Neuron (in vitro differentiated cells): ENCODE measurements around the gene FAM234B.

Experiments
- H2AFZ ChIP-seq: one replicate; pipeline ENCODE4 v1.6.1; 2013; ENCODE audit warnings: low read depth, mild to moderate bottlenecking, inconsistent platforms, low read length, moderate library complexity
- H3K27me3 ChIP-seq: one replicate; pipeline ENCODE4 v1.6.1; 2013; ENCODE audit warnings: low read length; ENCODE audit not compliant: insufficient read depth
- H3K36me3 ChIP-seq: one replicate; pipeline ENCODE4 v1.6.1; 2013; ENCODE audit warnings: low read length; ENCODE audit not compliant: insufficient read depth
- H3K4me1 ChIP-seq: one replicate; pipeline ENCODE4 v1.6.1; 2013; ENCODE audit warnings: low read length; ENCODE audit not compliant: insufficient read depth
- H3K4me3 ChIP-seq: 2 replicates; pipeline ENCODE4 v1.5.1; 2013; ENCODE audit warnings: mild to moderate bottlenecking, low read length, moderate library complexity
- H3K9me3 ChIP-seq: one replicate; pipeline ENCODE4 v1.6.1; 2013; ENCODE audit warnings: low read length

FAM234B gene

GRCh38 chr12:13002301-13003097 is 41.7 kb upstream of the FAM234B start:
- no peak overlapping the region for H3K4me3 ChIP-seq

DNA sequence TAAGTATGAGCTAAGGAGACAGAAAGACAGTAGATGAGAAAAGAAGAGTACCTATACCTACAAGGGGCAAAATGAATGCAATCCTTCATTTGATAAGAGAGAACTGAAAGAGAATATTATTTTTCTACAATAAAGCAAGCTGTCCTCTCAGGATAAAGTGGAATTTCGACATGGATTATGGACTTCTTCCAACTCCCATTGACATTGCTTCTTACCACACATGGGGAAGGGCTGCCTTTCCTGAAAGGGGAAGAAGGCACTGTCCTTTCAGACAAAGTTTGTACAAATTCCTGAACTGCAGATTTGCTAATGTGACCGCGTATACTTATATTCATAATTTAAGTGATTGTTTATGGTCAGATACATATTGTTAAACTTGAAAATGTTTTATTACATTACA is 39.8 kb upstream of the FAM234B start:
- Histone ChIP-seq H3K9me3 (no peaks in the 10 kb centered on the region), H3K36me3 (no peaks in the 10 kb centered on the region), H2AFZ (no peak overlapping the region), H3K4me1 (peaks cover 2% of the 10 kb centered on the region), H3K27me3 (no peaks in the 10 kb centered on the region), H3K4me3 (no peak overlapping the region)

More at GRCh38 chr12:13002301-13003097, 41.7 kb upstream of the FAM234B start:
- H3K27me3 ChIP-seq = no peaks in the 10 kb centered on the region
- H3K9me3 ChIP-seq = no peaks in the 10 kb centered on the region
- no peaks in the 10 kb centered on the region for H3K36me3 ChIP-seq
- H3K4me1 ChIP-seq = peaks cover 2% of the 10 kb centered on the region
- H2AFZ ChIP-seq = no peak overlapping the region

GRCh38 chr12:13004986-13005385 is 39.2 kb upstream of the FAM234B start:
- Histone ChIP-seq H3K27me3 (no peaks in the 10 kb centered on the region), H3K4me1 (peaks cover 2% of the 10 kb centered on the region), H3K9me3 (no peaks in the 10 kb centered on the region), H3K4me3 (no peak overlapping the region), H3K36me3 (no peaks in the 10 kb centered on the region), H2AFZ (no peak overlapping the region)

DNA sequence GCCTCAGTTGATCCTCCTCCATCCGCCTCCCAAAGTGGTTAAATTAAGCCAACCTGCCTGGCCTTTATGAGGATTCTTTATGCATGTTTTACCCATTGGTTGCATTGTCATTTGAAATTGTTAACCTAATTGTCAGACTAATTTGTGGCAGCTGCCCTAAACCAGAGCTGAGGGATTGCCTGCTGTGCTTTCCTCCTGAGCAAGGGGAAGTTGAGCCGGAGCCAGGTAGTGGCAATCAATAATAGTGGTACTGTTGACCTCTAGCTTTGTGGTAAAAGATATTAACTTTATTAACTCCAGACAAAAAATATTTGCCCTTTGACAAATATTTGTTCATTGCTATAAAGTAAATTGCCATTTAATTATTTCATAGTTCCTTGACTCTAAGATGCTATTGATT is 38.5 kb upstream of the FAM234B start:
- H3K27me3 ChIP-seq = no peaks in the 10 kb centered on the region
- no peak overlapping the region for H2AFZ ChIP-seq
- H3K4me3 ChIP-seq = no peak overlapping the region
- H3K9me3 ChIP-seq = no peaks in the 10 kb centered on the region
- H3K36me3 ChIP-seq = no peaks in the 10 kb centered on the region
- peaks cover under 1% of the 10 kb centered on the region for H3K4me1 ChIP-seq

GRCh38 chr12:13007496-13008233 is 36.5 kb upstream of the FAM234B start:
- Histone ChIP-seq H3K4me3 (no peak overlapping the region), H3K4me1 (no peaks in the 10 kb centered on the region), H3K36me3 (no peaks in the 10 kb centered on the region), H3K9me3 (no peaks in the 10 kb centered on the region), H3K27me3 (no peaks in the 10 kb centered on the region), H2AFZ (no peak overlapping the region)

- H3K4me1 ChIP-seq = no peaks in the 10 kb centered on the region
- H3K36me3 ChIP-seq = no peaks in the 10 kb centered on the region
- no peak overlapping the region for H2AFZ ChIP-seq
- no peak overlapping the region for H3K4me3 ChIP-seq
- no peaks in the 10 kb centered on the region for H3K27me3 ChIP-seq
- no peaks in the 10 kb centered on the region for H3K9me3 ChIP-seq
Observed at GRCh38 chr12:13008741-13009380, 35.3 kb upstream of the FAM234B start.

GRCh38 chr12:13011098-13011497 is 33.1 kb upstream of the FAM234B start:
- H3K36me3 ChIP-seq = no peaks in the 10 kb centered on the region
- no peak overlapping the region for H3K4me3 ChIP-seq
- H3K27me3 ChIP-seq = no peaks in the 10 kb centered on the region
- no peak overlapping the region for H2AFZ ChIP-seq
- no peaks in the 10 kb centered on the region for H3K9me3 ChIP-seq
- H3K4me1 ChIP-seq = no peaks in the 10 kb centered on the region

DNA sequence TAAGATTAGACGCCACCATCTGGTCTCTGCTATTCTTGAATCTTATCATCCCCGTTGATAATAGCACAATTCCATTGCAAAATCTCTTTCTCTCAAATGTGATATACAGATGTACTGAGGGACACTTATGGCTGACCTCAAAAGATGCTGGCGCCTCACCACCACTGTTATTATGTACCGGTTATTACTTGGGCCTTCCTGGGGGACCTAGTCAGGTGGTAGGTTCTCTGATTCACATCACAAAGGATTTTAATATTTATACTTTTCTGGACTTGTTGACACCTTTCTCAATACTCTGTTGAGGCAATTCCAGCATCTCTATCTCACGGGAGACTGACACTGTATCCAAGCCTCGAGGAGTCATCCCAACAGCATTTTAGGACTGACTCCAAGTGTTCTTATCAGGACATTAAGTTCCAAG is 21.3 kb upstream of the FAM234B start:
- H3K27me3 ChIP-seq = no peaks in the 10 kb centered on the region
- H3K4me1 ChIP-seq = no peaks in the 10 kb centered on the region
- H3K4me3 ChIP-seq = no peak overlapping the region
- H3K36me3 ChIP-seq = no peaks in the 10 kb centered on the region
- H2AFZ ChIP-seq = no peak overlapping the region
- H3K9me3 ChIP-seq = no peaks in the 10 kb centered on the region

DNA sequence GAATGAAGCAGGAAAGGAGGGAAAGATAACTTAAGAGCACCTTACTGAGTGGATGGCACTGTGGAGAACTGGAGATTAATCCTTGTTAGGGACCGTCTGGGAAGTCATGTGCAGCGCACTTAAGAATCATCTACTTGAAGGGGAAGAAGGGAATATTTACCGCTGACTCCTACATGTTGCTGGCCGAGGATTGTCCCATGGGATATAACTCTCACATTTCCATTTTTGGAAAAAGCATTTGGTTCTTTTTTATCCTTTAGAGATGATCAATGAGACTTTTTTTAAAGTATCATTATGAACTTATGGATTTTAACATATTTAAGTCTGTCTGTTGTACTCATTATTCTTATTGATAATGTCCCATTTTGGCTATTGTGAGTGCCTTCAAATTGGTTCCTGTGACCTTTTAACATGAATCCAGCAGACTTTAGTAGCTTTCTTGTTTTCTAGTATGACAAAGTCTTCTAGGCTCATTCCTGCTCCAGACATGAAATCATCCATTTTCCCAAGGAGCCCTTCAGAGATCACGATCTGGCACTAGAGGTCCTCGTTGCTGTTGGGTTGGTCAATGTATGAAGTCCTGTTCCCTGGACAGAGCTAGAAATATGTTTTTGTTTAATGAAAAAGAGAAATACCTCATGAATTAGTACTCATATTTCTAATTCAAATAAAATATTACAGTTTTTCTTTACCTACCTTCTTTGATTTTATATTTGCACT is 20.2 kb upstream of the FAM234B start:
- Histone ChIP-seq H3K9me3 (no peaks in the 10 kb centered on the region), H3K4me1 (no peaks in the 10 kb centered on the region), H3K27me3 (no peaks in the 10 kb centered on the region), H3K4me3 (no peak overlapping the region), H3K36me3 (no peaks in the 10 kb centered on the region), H2AFZ (no peak overlapping the region)

GRCh38 chr12:13024531-13024916 is 19.7 kb upstream of the FAM234B start:
- Histone ChIP-seq H3K9me3 (no peaks in the 10 kb centered on the region), H2AFZ (no peak overlapping the region), H3K27me3 (no peaks in the 10 kb centered on the region), H3K4me1 (no peaks in the 10 kb centered on the region), H3K4me3 (no peak overlapping the region), H3K36me3 (no peaks in the 10 kb centered on the region)

GRCh38 chr12:13026286-13026685 is 17.9 kb upstream of the FAM234B start:
- Histone ChIP-seq H3K36me3 (no peaks in the 10 kb centered on the region), H3K27me3 (no peaks in the 10 kb centered on the region), H3K4me1 (no peaks in the 10 kb centered on the region), H3K9me3 (no peaks in the 10 kb centered on the region), H2AFZ (no peak overlapping the region), H3K4me3 (no peak overlapping the region)

- H3K9me3 ChIP-seq = peaks cover 4% of the 10 kb centered on the region
- H3K27me3 ChIP-seq = no peaks in the 10 kb centered on the region
- H2AFZ ChIP-seq = no peak overlapping the region
- no peaks in the 10 kb centered on the region for H3K36me3 ChIP-seq
- no peak overlapping the region for H3K4me3 ChIP-seq
- no peaks in the 10 kb centered on the region for H3K4me1 ChIP-seq
Observed at GRCh38 chr12:13027032-13027431, 17.1 kb upstream of the FAM234B start.

GRCh38 chr12:13027508-13027907 is 16.7 kb upstream of the FAM234B start:
- Histone ChIP-seq H3K36me3 (no peaks in the 10 kb centered on the region), H3K4me3 (no peak overlapping the region), H3K27me3 (no peaks in the 10 kb centered on the region), H3K9me3 (peaks cover 4% of the 10 kb centered on the region), H2AFZ (no peak overlapping the region), H3K4me1 (no peaks in the 10 kb centered on the region)
